ENCODE results near the gene NR5A1.

The NR5A1 gene

DNA sequence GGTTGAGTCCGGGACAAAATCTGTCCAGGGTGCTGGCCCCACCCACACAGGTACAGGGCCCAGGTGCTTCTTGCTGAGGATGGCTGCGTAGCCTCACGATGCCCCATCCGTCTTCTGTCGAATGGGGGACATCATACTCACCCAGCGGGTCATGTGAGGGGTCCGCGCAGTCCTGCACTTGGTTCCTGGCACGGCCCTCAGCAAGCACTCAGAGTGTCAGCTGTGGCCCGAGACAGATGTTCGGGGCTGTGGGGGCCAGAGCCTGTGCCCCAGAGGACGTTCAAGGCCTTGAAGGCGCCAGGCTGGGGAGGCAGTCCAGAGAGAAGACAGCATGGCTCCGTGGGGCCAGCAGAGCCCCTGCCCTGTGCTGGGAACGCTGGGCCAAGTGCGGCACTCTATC, 27.8 kb downstream of the NR5A1 start:
- no peak for DNase-seq

DNA sequence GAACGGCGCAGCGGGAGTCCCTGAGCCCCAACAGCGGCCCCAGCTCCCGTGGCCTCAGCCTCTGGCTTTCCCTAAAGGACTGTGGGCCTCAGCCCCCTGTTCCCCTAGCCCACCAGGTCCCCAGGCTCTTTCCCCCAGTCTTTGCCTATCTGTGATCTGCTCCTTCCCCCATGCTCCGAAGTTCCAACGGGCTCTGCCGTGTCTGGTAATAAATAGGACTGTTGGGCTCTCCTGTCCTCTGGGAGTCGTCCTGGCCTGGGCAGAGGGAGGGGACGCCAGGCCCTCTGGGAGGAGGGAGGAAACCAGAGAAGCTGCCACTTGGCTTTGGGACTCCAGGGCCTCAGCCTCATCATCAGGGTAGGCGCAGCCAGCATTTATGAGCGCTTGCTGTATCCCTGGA, 28.8 kb downstream of the NR5A1 start:
- DNase-seq: no peak

DNA sequence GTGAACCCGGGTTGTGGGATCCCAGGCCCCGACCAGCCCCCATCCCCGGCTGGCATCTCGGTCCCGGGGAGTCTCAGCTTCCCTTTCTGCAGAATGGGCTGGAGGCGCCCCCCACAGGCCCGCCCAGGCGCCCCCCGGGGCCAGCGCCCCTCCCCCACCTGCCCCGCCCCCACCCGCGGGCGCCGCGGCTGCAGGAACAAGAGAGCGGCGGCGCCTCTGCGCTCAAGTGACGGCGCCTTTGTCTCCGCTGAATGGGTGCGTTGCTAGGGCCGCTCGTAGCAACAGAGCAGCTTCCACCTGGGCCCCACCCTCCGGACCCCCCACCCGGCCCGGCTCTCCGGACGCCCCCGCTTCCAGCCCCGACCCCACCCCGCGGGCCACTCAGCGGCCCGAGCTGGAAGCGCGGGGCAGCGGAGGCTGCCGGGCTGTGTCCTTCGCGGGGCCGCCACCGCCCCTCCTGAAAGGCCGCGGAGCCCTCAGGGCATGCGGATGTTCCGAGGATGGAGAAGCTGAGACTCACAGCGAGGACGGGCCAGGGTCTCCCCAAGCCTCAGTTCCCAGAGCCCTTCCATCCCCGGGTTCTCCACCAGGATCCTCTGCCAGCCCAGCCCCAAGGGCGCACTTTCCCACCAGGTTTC, 29.4 kb downstream of the NR5A1 start:
- no peak for DNase-seq

DNA sequence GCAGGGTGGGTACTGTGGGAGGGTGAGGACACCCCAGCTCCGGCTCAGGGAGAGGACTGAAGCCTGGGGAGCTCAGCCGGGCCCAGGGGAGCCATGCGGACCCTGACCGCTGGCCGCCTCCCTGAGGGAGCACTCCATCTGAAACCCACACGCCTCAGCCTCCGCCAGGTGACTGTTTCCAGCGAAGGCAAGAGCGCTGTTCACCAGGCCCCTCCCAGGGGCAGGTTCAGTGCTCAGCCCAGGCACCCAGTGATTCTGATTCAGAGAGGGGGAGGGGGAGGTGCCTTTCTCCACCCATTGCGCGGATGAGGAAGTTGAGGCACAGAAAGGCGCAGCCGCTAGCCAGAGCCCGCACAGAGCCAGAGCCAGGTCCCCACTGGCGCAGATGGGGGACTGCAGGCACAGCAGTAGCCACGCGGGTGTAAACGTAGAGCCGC, 30.0 kb downstream of the NR5A1 start:
- no peak for DNase-seq

DNA sequence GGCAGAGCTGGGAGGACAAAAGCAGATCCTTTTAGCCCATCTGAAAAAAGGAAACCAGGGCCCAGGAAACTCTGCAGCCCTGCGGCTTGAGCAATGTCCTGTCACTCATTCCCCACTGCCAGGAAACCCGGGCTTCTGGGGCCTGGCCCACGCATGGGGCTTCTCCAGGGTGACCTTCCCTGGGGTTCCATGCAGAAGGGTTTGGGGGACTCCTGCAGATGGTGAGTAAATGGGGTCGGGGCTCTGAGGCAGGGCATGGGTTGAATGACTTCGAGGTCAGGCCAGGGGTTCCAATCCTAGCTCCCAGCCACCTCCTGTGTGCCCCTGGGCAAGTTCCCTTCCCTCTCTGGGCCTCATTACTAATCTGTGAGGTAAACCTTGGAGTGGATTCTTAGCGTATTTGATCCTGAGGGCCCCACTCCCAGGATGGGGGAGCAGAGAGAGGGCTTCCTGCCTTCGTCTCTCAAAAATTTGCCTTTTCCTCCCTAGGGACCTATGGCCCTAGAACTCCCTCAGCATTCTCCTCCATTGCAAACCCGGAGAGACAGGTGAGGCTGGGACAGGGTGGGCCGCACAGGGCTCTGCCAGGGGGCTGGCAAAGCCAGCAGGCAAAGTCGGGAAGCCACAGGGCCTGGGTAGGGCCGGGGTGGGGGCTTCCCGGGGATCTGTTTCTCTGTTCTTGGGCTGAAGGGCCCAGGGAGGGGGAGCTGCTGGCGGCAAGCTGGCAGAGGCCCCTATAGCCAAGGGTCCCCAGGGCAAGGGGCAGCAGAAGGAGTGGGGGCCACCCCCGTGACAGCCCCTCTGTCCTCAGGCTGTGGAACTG, 31.1 kb downstream of the NR5A1 start:
- no peak for DNase-seq

DNA sequence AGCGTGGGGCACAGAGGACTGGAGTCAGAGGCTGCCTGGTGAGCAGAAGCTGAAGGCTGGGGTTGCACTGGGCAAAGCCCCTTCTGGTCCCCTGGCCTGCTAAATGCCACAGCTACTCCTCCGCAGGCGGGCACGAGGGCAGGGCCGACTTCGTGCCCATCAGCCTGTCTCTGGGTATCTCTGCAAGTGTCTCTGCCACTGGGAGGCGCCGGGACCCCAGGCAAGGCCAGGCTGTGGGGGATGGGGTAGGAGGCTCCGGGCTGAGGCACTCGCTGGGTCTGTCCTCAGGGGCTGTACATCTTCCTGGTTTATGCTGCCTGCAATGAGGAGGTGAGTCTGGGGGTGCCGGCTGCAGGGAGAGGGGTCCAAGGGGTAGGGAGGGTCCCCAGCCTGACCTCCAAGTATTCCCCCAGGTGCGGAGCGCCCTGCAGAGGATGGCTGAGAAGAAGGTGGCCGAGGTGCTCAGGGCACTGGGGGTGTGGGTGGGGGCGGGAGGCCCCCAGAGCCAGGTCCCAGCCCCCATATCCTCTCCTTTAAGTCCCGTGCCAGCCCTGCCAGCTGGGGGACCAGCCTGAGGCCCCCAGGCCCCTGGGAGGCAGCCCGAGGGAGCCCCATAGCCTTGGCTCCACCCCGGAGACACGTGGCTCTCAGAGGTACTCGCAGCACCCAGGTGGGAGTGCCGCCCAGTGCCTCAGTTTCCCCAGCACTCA, 31.9 kb downstream of the NR5A1 start:
- DNase-seq: no peak

DNA sequence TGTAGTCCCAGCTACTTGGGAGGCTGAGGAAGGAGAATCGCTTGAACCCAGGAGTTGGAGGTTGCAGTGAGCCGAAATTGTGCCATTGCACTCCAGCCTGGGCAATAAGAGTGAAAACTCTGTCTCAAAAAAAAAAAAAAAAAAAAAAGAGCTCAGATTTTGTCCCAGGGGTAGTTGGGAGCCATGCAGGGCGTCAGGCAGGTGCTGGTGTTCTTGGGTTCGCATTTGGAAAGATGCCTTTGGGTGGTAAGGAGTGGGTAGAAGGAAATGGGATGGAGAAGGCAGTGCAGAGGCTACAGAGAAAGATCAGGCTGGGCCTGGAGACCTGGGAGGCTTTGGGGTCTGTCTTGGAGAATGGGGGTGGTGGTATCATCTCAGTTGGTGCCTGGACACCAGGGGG, 33.0 kb downstream of the NR5A1 start:
- DNase-seq: no peak

DNA sequence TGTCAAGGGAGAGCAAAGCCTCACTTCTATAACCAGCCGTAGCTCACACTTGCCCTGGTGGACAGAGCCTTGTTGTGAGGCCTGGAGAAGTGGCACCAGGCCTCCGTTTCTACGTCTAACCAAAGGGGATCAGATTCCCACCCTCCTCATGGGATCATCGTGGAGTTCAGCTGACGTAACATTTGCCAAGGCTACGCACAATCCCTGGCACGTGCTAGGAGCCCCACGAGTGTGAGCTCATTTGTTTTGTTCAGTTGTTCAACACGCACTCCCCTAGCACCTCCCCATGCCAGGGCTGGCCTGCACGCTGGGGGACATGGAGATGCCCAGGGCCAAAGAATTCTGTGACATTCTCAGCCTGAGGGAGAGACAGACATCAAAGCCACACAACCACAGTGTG, 33.9 kb downstream of the NR5A1 start:
- DNase-seq: no peak

DNA sequence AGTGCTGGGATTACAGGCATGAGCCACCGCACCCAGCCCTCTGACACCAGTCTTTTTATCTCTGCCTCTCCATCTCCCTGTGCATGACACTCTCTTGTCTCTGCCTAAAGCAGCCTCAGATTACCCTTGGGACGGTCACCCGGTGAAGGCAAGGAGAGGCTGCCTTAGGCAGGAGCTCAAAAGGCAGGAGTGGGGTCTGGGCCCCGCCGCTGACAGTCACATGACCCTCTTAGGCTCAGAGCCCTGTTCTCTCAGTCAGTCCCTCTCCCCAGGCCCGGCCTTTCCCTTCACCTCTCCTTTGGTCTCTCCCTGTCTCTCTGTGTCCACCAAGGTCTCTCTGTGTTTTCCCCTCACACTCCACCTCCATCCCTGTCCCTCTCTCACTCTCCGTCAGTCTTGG, 34.4 kb downstream of the NR5A1 start:
- DNase-seq: no peak

DNA sequence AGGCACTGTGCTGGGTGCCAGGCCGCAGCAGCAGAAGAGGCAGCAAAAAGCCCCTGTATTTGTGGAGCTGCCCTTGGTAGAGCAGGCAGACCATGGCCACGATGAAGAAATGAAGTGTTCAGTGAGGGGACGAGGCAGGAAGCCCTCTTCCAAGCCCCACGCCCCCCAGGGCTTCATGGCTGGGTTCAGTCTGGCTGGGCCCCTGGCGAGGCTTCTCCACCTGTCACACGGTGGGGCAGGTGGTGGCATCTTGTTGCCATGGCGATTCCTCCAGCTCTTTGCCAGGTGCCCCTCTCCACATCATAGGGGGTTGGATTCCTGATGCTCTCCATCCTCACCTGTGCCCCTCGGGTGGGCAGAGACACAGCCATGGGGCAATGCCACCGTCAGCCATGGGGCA, 35.4 kb downstream of the NR5A1 start:
- DNase-seq: no peak

DNA sequence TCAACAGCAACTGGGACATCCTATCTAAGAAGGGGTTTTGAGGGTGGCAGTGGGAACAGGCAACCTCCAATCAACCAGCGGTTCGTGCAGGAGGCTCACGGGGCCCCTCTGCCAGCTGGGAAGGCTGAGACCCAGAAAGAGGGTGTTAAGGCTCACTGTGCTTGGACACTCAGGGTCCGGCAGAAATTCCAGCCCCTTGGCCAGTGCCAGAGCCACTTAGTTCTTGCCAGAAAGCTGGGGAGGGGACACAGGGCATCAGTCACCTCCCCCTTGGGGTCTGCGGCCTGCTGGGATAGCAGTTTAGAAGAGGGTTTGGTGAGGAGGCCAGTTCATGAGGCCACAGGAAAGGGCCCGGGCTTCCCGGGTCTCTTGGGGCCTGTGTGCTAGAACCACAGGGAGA, 36.5 kb downstream of the NR5A1 start:
- DNase-seq: no peak

DNA sequence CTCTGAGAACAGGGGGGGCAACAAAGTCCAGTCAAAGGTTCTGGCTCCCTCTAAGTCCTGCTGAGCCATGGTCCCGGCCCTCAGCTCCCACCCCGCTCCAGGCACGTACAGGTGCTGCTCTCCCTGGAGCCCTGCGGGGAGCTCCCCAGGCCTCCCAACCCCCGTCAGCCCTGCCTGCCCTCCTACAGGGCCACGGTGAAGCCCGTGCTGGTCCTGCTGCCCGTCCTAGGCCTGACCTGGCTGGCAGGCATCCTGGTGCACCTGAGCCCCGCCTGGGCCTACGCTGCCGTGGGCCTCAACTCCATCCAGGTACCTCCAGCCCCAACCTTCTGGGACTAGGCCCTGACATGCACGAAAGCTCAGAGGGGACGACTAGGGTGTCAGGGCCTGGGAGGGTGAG, 36.9 kb downstream of the NR5A1 start:
- no peak for DNase-seq

DNA sequence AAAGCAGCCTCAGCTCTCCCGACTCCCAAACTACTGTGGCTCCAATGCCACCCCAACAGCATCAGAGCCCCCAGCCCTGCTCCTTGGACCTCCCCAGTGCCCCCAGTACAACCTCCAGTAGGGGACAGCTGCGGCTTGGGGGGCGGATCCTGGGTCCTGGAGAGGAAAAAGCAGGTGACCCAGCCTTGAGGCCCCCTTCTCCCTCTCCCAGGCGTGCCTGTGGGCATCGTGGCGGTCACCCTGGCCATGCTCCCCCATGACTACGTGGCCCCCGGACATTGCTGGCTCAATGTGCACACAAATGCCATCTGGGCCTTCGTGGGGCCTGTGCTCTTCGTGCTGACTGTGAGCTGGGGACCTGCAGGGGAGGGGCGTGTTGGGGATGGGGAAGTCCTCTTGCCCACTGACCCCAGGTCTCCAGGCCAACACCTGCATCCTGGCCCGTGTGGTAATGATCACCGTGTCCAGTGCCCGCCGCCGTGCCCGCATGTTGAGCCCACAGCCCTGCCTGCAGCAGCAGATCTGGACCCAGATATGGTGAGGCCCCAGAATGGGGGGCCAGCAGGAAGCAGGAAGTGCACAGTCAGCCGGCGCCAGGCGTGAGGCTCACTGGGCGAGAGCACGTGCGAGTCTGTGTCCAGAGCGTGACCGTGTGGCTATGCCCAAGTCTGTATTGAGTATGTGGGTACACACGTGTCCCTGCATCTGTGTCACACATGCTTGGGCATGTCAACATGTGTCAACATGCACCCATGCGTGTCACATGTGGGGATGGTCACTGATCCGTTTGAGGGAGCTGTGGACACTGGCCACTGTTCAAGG, 38.0 kb downstream of the NR5A1 start:
- DNase-seq: no peak

DNA sequence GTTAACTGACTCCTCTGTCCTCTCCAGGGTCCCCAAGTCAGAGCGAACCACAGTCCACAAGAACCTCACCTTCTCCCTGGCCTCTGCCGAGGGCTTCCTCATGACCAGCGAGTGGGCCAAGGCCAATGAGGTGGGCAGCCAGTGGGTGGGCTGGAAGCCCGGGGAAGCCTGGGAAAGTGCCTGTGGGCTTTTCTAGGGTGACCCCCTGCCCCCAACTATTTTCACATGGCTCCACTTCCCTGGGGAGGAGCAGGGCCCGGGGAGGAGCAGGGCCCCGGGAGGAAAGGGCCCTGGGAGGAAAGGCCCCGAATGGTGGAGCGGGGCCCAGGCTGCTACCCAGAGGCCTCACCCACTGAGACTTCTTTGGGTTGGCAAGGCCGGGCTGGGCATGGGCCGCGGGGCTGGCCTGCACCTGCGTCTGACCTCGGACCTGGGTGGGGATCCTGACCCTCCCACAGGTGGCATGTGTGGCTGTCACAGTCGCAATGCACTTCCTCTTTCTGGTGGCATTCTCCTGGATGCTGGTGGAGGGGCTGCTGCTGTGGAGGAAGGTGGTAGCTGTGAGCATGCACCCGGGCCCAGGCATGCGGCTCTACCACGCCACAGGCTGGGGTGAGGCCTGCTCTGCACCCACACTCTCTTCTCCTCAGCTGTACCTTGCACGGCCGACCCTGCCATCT, 39.0 kb downstream of the NR5A1 start:
- DNase-seq: no peak

DNA sequence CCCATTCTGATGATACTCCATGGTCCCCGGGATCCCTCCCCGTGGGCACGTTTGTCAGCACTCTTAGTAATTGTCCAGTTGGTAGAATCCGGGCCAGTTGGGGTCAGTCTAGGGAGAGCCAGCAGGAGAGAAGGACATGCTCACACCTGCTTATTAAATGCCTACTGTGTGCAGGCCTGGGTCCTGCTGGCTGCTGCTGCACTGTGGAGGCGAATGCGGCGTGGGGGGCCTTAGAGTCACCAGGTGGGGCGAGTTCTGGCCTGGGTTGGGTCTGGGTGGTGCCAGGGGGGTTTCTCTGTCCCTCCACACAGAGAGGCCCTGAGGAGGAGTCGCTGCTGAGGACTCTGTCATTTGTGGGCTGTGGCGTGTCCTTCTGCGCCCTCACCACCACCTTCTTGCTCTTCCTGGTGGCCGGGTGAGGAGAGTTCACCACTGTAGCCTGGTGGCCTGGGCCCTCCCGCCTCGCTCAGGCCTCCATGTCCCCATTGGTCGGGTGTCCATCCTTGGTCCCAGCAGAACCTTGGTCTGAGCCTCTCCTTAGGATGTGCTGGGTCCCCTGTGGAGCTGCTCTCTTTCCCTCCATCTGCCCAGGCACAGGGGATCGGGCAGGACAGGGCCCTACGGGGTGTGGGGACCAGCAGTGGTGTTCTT, 39.7 kb downstream of the NR5A1 start:
- DNase-seq: no peak

DNA sequence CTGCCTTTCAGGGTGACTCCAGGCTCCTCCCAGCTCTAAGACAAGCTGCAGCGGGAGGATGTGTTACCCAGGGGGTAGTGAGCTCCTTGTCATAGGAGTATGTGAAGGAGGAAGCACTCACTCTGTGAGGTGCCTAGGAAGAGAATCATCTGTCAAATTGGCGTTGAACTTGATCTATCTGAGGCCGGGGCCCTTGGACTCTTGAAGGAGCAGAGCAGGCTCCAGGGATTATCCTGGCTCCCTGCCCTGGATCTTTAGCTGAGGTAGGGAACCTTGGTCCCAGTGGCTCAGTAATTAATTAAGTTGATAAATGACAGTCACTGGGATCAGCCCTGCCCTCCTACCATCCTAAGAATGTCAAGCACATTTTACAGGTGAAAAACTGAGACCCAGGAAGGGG, 41.5 kb downstream of the NR5A1 start:
- no peak for DNase-seq

DNA sequence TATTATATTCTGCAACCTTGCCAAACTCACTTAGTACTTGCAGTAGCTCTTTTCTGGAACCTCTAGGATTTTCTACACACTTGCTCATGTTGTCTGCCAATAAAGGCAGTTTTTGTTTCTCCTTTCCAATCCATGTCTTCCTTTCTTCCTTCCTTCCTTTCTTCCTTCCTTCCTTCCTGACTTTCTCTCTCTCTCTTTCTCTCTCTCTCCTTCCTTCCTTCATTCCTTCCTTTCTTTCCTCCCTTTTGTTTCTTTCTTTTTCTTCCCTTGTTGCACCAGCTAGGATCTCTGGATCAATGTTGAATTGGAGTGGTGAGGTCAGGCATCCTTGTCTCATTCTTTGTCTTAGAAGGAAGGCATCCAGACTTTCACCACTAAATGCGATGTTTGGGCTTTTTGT, 44.5 kb downstream of the NR5A1 start:
- DNase-seq: no peak

DNA sequence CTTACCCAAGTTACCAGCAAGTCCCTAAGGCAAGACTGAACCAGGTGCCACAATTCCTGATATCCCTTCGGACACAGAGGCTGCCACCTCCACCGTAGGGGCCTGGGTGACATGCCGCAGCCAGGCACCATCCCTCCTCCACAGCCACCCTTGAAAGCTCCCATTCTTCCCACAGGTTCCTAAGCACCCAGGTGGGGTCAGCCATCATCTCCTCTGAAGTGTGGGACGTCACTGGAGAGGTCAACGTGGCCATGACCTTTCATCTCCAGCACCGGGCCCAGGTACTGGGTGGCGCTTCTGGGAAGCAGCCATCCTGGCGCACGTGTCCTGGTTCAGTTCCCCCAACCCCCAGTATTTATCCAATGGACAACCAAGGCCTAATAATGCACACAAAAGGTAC, 48.8 kb downstream of the NR5A1 start:
- no peak for DNase-seq

DNA sequence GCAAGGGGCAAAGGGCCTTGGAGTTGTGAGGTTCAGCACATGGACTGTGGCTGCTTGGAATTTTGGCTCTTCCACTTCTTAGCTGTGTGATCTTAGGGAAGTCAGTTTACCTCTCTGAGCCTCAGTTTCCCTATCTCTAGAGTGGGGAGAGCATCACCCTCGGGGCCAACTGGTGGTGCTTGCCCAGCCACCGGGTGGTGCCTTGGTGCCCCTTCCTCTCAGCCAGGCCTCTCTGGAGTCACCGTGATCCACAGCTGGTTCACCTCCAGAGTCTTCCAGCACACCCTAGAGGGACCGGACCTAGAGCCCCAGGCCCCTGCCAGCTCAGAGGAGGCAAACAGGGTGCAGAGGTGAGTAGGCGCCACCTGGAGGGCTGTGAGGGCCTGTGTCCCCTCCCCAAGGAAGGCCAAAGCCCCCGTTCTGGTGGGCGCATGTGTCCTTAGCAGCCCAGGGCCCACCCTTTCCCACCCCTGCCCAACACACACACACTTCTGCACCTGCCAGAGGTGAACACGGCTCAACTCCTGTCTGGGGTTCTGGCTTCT, 49.2 kb downstream of the NR5A1 start:
- no peak for DNase-seq

DNA sequence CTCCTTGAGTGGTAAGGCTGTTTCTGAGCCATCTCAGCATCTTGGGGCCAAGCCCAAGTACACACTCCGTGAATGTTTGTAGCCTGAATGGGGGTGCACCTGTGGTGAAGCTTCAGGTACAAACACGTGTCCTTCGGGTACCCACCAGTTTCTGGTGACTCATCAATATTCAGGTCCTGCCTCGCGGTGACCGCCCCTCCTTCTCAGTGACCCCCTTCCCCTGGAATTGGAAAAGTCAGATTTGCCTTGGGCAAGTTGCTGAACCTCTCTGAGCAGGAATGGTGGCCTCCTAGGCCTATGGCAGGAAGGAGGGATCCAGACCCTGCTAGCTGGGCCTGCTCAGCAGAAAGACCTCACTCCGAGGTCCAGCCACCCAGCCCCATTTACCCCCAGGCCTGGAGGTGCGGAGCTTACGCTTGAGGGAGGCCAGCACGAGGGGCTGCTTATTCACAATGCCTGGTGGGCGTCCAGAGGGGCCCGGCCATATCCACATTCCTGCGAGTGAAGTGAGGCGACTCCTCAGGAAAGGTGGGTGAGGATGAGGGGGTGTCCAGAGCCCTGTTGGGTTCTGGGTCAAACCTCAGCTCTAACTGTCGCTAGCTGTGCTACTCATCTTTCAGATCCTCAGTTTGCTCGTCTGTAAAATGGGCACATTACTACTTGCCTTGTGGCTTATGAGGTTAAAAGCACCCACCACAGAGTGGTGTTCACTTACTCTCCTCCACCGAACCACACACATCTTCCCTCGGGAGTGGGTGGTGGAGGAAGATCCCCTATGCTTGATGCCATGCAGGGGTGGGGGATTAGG, 49.9 kb downstream of the NR5A1 start:
- no peak for DNase-seq
